ENCODE measurements around the gene INSL6. TPM values are rescaled to one million over a fixed set of nuclear protein-coding genes. Genes with fewer than 3 reads are reported as not detected.

Gene INSL6
- total RNA-seq = not detected in 2 replicates

DNA sequence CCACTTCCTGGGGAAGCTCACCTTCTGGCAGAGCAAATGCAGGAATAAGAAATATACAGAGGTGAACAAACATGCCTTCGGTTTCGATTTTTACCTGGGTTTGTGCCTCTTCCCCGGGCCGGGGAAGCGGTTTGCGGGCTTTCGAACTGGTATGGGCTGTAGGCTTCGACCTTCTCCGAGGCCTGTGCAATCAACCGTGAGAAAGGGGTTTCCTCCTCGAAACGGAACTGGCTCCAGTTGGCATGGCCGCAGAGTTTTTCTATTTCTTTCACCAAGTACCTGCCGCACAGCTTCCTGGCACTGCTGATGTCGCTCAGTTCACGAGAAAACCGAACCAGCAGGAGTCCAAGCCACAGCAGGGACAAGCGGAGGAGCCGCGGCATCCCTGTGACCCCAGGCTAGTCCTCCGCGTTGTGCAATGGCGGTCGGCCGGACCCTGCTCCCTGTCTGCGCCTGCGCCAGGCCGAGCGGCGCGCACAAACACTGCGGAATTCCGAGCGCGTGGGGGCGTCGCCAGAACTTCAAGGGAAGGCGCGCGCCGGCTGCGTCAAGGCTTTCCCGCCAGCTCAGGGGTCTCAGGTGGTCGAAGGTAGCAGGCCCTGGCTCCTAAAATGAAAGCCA lies at the start of gene INSL6:
Gene INSL6, minus strand, starts transcription at position 420 of the 621 bp plus-strand sequence. Its CDS starts 37 bp downstream, at position 383.

DNA sequence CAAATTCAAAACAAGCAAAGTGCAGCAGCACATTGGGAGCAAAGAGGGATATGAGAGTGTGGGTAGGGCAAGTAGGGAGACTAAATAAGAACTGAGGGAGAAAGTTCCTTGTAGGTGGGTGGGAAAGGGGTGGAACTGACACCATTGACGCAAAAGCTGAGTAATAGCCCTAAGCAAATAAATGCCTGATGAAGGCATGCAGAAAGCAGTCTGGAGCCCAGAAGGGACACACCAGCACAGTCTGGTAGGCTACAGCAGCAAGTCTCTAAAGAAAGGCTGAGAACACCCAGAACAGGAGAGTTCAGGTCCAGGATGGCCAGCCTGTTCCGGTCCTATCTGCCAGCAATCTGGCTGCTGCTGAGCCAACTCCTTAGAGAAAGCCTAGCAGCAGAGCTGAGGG lies 45.8 kb upstream of the INSL6 start, which contains the start of gene INSL4:
Gene INSL4, plus strand, starts transcription at position 208 of the 400 bp plus-strand sequence. Its CDS starts 105 bp downstream, at position 313.

Other genes with a start within 250 kb of the INSL6 start
- gene JAK2, start 200.4 kb downstream of the INSL6 start, total RNA-seq = 3.3 and 4.7 TPM in 2 replicates
- gene INSL4, start 45.8 kb upstream of the INSL6 start, total RNA-seq = not detected in 2 replicates
- not detected in 2 replicates for gene RLN2, start 119.1 kb upstream of the INSL6 start, total RNA-seq
- not detected in 2 replicates for gene RLN1, start 154.2 kb upstream of the INSL6 start, total RNA-seq